Thyroid gland (tissue), 4 donors: ENCODE results near the gene RASGRF1. TPM values are rescaled to one million over a fixed set of nuclear protein-coding genes. Genes with fewer than 3 reads are reported as not detected.

Experiments
- DNase-seq, 2 donors: peaks; one replicate each; pipeline ENCODE4 v3.0.0-alpha.2; 2019
- H3K27ac ChIP-seq, 3 donors: fragments of 200-600 bp; sonication (generic); 1 replicate in 2 of 3; 2 replicates in 1 of 3; pipeline ENCODE4 v1.5.1; 2016 to 2019; ENCODE audit warnings: mild to moderate bottlenecking in 1 of 3, moderate library complexity in 1 of 3
- H3K27me3 ChIP-seq: fragments of 200-600 bp; sonication (generic); one replicate; pipeline ENCODE4 v1.5.1; 2019
- H3K36me3 ChIP-seq, 2 donors: fragments of 200-600 bp; sonication (generic); one replicate each; pipeline ENCODE4 v1.5.1; 2016 to 2019
- H3K4me1 ChIP-seq, 2 donors: fragments of 200-600 bp; sonication (generic); one replicate each; pipeline ENCODE4 v1.5.1; 2017 to 2019
- H3K4me3 ChIP-seq, 3 donors: fragments of 200-600 bp; sonication (generic); replicated peaks in 1 of 3; 1 replicate in 2 of 3; 2 replicates in 1 of 3; pipeline ENCODE4 v1.5.1; 2016; ENCODE audit warnings: mild to moderate bottlenecking in 1 of 3
- H3K9me3 ChIP-seq: fragments of 200-600 bp; sonication (generic); one replicate; pipeline ENCODE4 v1.5.1; 2017
- CTCF ChIP-seq, 6 experiments: fragments of 200-600 bp in 3 of 6; fragments of 450-650 bp in 3 of 6; sonication (generic) in 3 of 6; IDR thresholded peaks; one replicate each; pipeline ENCODE4 v1.5.1; 2016 to 2019; ENCODE audit warnings: antibody characterized with exemption in 6 of 6, mild to moderate bottlenecking in 2 of 6, inconsistent platforms in 1 of 6, moderate library complexity in 1 of 6
- POLR2A ChIP-seq, 2 donors: fragments of 450-650 bp; IDR thresholded peaks; one replicate each; pipeline ENCODE4 v1.6.1; 2017; ENCODE audit warnings: antibody characterized with exemption in 2 of 2, mild to moderate bottlenecking in 2 of 2, moderate library complexity in 1 of 2
- WGBS, 2 donors: methylation state at CpG; one replicate each; pipeline ENCODE4 v1.1.5; 2017; 5-methylcytosine and 5-hydroxymethylcytosine counted together
- intact Hi-C: fragments of 100-400 bp; cut with DNase I; formaldehyde crosslinking; loops from one replicate; pipeline ENCODE4 v1.15.1; 2023
- total RNA-seq, 4 donors: library from RNA; depleted of rRNA; stranded (reverse); fragments of >200 nt; gene quantifications; one replicate each; pipeline ENCODE4 v1.2.3, GENCODE V29; 2016

Gene RASGRF1
- total RNA-seq, 4 donors from 2014 or later: 0.40 TPM; not detected in 3

GRCh38 chr15:79035111-79035601 lies 55.4 kb downstream of the RASGRF1 start:
- no peak overlapping the region for H3K4me3 ChIP-seq
- DNase-seq: no peak
- 63 to 72% methylated on average over 11 of the region's 11 CpGs for WGBS, 2 donors
- no peaks in the 10 kb centered on the region for H3K4me1 ChIP-seq
- TF ChIP-seq CTCF (IDR thresholded peaks at IDR 0.05): no peak
- TF ChIP-seq POLR2A (IDR thresholded peaks at IDR 0.05): no peak
- H3K9me3 ChIP-seq: no peaks in the 10 kb centered on the region
- no peak overlapping the region for H3K27ac ChIP-seq
- no peaks in the 10 kb centered on the region for H3K36me3 ChIP-seq
- no peaks in the 10 kb centered on the region for H3K27me3 ChIP-seq
- intact Hi-C loops: no loop called here

- Histone ChIP-seq H3K36me3 (no peaks in the 10 kb centered on the region), H3K4me3 (no peak overlapping the region), H3K9me3 (no peaks in the 10 kb centered on the region), H3K4me1 (no peaks in the 10 kb centered on the region), H3K27ac (no peak overlapping the region), H3K27me3 (no peaks in the 10 kb centered on the region)
- WGBS, 2 donors: 92 to 100% methylated on average over 1 of the region's 1 CpG
- no peak for TF ChIP-seq CTCF (IDR thresholded peaks at IDR 0.05)
- no peak for TF ChIP-seq POLR2A (IDR thresholded peaks at IDR 0.05)
- no peak for DNase-seq
- intact Hi-C loops: no loop called here
These were observed 56.3 kb downstream of the RASGRF1 start for GRCh38 chr15:79034284-79034683.

GRCh38 chr15:79032656-79033055 lies 57.9 kb downstream of the RASGRF1 start:
- TF ChIP-seq CTCF (IDR thresholded peaks at IDR 0.05) (no peak), POLR2A (IDR thresholded peaks at IDR 0.05) (no peak)
- no peak overlapping the region for H3K27ac ChIP-seq
- no peaks in the 10 kb centered on the region for H3K36me3 ChIP-seq
- WGBS, 2 donors: 46 to 57% methylated on average over 4 to 6 of the region's 6 CpGs
- H3K4me3 ChIP-seq: no peak overlapping the region
- no peaks in the 10 kb centered on the region for H3K27me3 ChIP-seq
- DNase-seq: no peak
- intact Hi-C loops: no loop called here
- no peaks in the 10 kb centered on the region for H3K4me1 ChIP-seq
- no peaks in the 10 kb centered on the region for H3K9me3 ChIP-seq

- Histone ChIP-seq H3K36me3 (no peaks in the 10 kb centered on the region), H3K27ac (no peak overlapping the region), H3K4me1 (no peaks in the 10 kb centered on the region), H3K9me3 (no peaks in the 10 kb centered on the region), H3K4me3 (no peak overlapping the region), H3K27me3 (no peaks in the 10 kb centered on the region)
- intact Hi-C loops: no loop called here
- TF ChIP-seq CTCF (IDR thresholded peaks at IDR 0.05): no peak
- no peak for TF ChIP-seq POLR2A (IDR thresholded peaks at IDR 0.05)
- no peak for DNase-seq
- 86 to 91% methylated on average over 3 to 11 of the region's 12 CpGs for WGBS, 2 donors
These were observed 58.8 kb downstream of the RASGRF1 start for GRCh38 chr15:79031821-79032220.

GRCh38 chr15:79031201-79031600 lies 59.4 kb downstream of the RASGRF1 start:
- Histone ChIP-seq H3K4me1 (no peaks in the 10 kb centered on the region), H3K9me3 (no peaks in the 10 kb centered on the region), H3K36me3 (no peaks in the 10 kb centered on the region), H3K4me3 (no peak overlapping the region), H3K27ac (no peak overlapping the region), H3K27me3 (no peaks in the 10 kb centered on the region)
- no peak for DNase-seq
- no peak for TF ChIP-seq POLR2A (IDR thresholded peaks at IDR 0.05)
- no peak for TF ChIP-seq CTCF (IDR thresholded peaks at IDR 0.05)
- 71 to 83% methylated on average over 7 to 9 of the region's 9 CpGs for WGBS, 2 donors
- intact Hi-C loops: no loop called here
